Neural progenitor cell (in vitro differentiated cells): ENCODE results near the gene MPRIP. TPM values are rescaled to one million over a fixed set of nuclear protein-coding genes. Genes with fewer than 3 reads are reported as not detected.

Experiments
- DNase-seq: peaks from one replicate; pipeline ENCODE4 v3.0.0-alpha.2; 2016; ENCODE audit warnings: low spot score
- H2AFZ ChIP-seq: fragments of 200-600 bp; sonication (generic); replicated peaks from 2 replicates; pipeline ENCODE4 v1.6.1; 2016; ENCODE audit warnings: antibody characterized with exemption
- H3F3A ChIP-seq: fragments of 200-600 bp; sonication (generic); 2 replicates; pipeline ENCODE4 v1.6.1; 2016; ENCODE audit warnings: antibody characterized with exemption, low read depth
- H3K27ac ChIP-seq: fragments of 200-600 bp; sonication (generic); 2 replicates; pipeline ENCODE4 v1.5.1; 2016; ENCODE audit warnings: mild to moderate bottlenecking
- H3K27me3 ChIP-seq: fragments of 200-600 bp; sonication (generic); 2 replicates; pipeline ENCODE4 v1.6.1; 2016; ENCODE audit warnings: mild to moderate bottlenecking, moderate library complexity
- H3K36me3 ChIP-seq: fragments of 200-600 bp; sonication (generic); 2 replicates; pipeline ENCODE4 v1.5.1; 2016
- H3K4me1 ChIP-seq: fragments of 200-600 bp; sonication (generic); 2 replicates; pipeline ENCODE4 v1.6.1; 2016; ENCODE audit warnings: mixed run types
- H3K4me2 ChIP-seq: fragments of 200-600 bp; sonication (generic); 2 replicates; pipeline ENCODE4 v1.6.1; 2016
- H3K4me3 ChIP-seq: fragments of 200-600 bp; sonication (generic); 2 replicates; pipeline ENCODE4 v1.5.1; 2016
- H3K79me2 ChIP-seq: fragments of 200-600 bp; sonication (generic); 2 replicates; pipeline ENCODE4 v1.6.1; 2016; ENCODE audit warnings: low read depth
- H3K9ac ChIP-seq: fragments of 200-600 bp; sonication (generic); 2 replicates; pipeline ENCODE4 v1.6.1; 2016
- H3K9me3 ChIP-seq: fragments of 200-600 bp; sonication (generic); 2 replicates; pipeline ENCODE4 v1.5.1; 2016; ENCODE audit warnings: low read depth
- H4K20me1 ChIP-seq: fragments of 200-600 bp; sonication (generic); 2 replicates; pipeline ENCODE4 v1.6.1; 2016; ENCODE audit warnings: low read depth
- H3K27ac Mint-ChIP-seq: 3 replicates; pipeline ENCODE4 v1.8.0; 2021; ENCODE audit warnings: mixed read lengths
- H3K27me3 Mint-ChIP-seq: 2 replicates; pipeline ENCODE4 v1.8.0; 2022; ENCODE audit warnings: low read depth, mild to moderate bottlenecking, inconsistent platforms, moderate library complexity, mixed read lengths; ENCODE audit not compliant: insufficient read depth
- H3K36me3 Mint-ChIP-seq: 3 replicates; pipeline ENCODE4 v1.8.0; 2021; ENCODE audit warnings: mixed read lengths
- H3K4me1 Mint-ChIP-seq: 3 replicates; pipeline ENCODE4 v1.8.0; 2021; ENCODE audit warnings: mixed read lengths
- H3K4me3 Mint-ChIP-seq: 3 replicates; pipeline ENCODE4 v1.8.0; 2021; ENCODE audit warnings: mild to moderate bottlenecking, moderate library complexity, mixed read lengths
- H3K9me3 Mint-ChIP-seq: 3 replicates; pipeline ENCODE4 v1.8.0; 2020; ENCODE audit warnings: mixed read lengths
- EZH2 ChIP-seq: fragments of 200-600 bp; sonication (generic); IDR thresholded peaks from 2 replicates; pipeline ENCODE4 v1.6.1; 2017; ENCODE audit warnings: antibody characterized with exemption, mild to moderate bottlenecking, moderate library complexity
- EZH2phosphoT487 ChIP-seq: fragments of 200-600 bp; sonication (generic); IDR thresholded peaks from 2 replicates; pipeline ENCODE4 v1.6.1; 2017; ENCODE audit warnings: antibody characterized with exemption
- total RNA-seq: library from RNA; depleted of rRNA; stranded (reverse); fragments of >200 nt; gene quantifications from 2 replicates; pipeline ENCODE4 v1.2.3, GENCODE V29; 2015; ENCODE audit warnings: low replicate concordance
- TF ChIP-seq, protein P1 (sequence below): fragments of 200-600 bp; sonication (generic); IDR thresholded peaks from 2 replicates; pipeline ENCODE4 v1.5.1; 2017; ENCODE audit warnings: antibody characterized with exemption, mild to moderate bottlenecking

MPRIP gene
- total RNA-seq, 1 donor from 2014 or later = 42.1 TPM

DNA sequence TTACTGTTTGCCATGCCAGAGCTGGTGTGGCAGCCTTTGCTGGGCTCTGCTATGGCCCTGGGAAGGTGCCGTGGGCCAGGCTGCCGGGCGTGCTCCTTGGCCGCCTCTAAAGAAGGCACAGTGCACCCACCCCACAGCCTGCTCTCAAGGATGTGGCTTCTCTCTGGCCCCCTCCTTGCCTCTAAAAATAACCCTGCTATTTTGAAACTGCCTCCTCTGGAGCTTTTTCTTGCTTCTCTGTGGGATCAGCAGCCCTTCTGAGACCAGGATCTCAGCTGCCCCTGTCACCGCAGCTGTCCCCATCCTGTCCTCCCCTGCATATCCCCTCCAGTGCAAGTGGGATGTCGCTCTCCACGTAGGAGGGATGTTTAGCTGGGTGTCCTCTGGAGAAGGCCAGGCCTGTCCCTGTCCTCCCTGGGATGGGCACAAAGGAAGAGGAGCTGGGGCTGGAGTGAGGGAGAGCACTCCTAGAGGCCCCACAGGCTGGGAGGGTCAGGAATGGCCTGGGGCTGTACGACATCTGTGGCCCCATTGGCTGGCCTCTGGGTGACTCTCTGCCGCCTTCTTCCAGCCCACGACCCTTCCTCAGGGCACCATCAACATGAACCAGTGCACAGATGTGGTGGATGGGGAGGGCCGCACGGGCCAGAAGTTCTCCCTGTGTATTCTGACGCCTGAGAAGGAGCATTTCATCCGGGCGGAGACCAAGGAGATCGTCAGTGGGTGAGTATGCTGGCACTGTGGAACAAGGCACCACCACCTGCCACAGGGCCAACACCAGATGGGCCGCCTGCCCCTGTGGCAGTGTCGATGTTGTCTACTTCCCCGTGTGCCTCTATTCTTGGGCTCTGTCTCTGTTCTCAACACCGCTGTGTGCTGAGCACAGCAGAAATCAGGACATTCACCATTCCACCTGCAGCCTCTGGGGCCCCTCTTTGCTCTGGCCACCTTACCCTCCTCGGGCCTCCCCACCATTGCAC is 84.2 kb downstream of the MPRIP start:
- Histone ChIP-seq H3K4me2 (no peak overlapping the region), H3K4me1 (peaks cover 14% of the 10 kb centered on the region), H3K9me3 (no peaks in the 10 kb centered on the region), H2AFZ (no peak overlapping the region), H3K79me2 (peaks cover 16% of the 10 kb centered on the region), H3K27ac (no peak overlapping the region), H3F3A (no peaks in the 10 kb centered on the region), H3K27me3 (no peaks in the 10 kb centered on the region), H3K36me3 (no peaks in the 10 kb centered on the region), H4K20me1 (peaks cover 27% of the 10 kb centered on the region), H3K4me3 (no peak overlapping the region), H3K9ac (no peak overlapping the region)
- H3K4me3 Mint-ChIP-seq = no peak overlapping the region
- H3K27me3 Mint-ChIP-seq = peaks cover 5% of the 10 kb centered on the region
- H3K27ac Mint-ChIP-seq = peak overlapping the region; percentile 91
- H3K4me1 Mint-ChIP-seq = peaks cover 34% of the 10 kb centered on the region
- H3K9me3 Mint-ChIP-seq = no peaks in the 10 kb centered on the region
- no peak for DNase-seq
- peaks cover 10% of the 10 kb centered on the region for H3K36me3 Mint-ChIP-seq
- no peak for TF ChIP-seq EZH2phosphoT487
- TF ChIP-seq EZH2 = no peak
- TF ChIP-seq, protein P1, sequence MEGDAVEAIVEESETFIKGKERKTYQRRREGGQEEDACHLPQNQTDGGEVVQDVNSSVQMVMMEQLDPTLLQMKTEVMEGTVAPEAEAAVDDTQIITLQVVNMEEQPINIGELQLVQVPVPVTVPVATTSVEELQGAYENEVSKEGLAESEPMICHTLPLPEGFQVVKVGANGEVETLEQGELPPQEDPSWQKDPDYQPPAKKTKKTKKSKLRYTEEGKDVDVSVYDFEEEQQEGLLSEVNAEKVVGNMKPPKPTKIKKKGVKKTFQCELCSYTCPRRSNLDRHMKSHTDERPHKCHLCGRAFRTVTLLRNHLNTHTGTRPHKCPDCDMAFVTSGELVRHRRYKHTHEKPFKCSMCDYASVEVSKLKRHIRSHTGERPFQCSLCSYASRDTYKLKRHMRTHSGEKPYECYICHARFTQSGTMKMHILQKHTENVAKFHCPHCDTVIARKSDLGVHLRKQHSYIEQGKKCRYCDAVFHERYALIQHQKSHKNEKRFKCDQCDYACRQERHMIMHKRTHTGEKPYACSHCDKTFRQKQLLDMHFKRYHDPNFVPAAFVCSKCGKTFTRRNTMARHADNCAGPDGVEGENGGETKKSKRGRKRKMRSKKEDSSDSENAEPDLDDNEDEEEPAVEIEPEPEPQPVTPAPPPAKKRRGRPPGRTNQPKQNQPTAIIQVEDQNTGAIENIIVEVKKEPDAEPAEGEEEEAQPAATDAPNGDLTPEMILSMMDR = no peak

DNA sequence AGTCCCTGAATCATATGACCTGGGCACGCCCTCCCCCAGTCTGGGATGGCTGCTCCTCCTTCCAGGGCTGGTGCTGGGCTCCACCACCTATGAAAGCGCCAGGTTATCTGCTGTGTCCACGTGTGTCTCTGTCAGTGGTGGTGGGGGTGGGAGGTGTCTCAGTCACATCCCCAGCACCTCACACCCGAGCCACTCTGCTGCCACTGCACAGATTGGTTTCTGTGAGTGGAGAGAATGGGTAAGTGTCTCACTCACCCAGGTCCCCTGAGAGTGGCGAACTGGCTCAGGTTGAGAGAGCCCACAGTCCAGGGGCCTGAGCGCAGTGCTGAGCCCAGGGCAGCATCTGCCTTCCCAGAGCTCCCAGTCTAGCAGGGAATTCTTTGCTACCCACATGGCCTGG is 84.9 kb downstream of the MPRIP start:
- no peaks in the 10 kb centered on the region for H3K9me3 ChIP-seq
- H3K27me3 ChIP-seq = no peaks in the 10 kb centered on the region
- H4K20me1 ChIP-seq = peaks cover 23% of the 10 kb centered on the region
- TF ChIP-seq, protein P1 = no peak
- no peak overlapping the region for H3K9ac ChIP-seq
- no peak overlapping the region for H2AFZ ChIP-seq
- no peak for DNase-seq
- no peak overlapping the region for H3K27ac Mint-ChIP-seq
- no peak overlapping the region for H3K27ac ChIP-seq
- H3F3A ChIP-seq = peaks cover under 1% of the 10 kb centered on the region
- H3K27me3 Mint-ChIP-seq = peaks cover 5% of the 10 kb centered on the region
- peaks cover 22% of the 10 kb centered on the region for H3K4me1 ChIP-seq
- peaks cover 10% of the 10 kb centered on the region for H3K36me3 Mint-ChIP-seq
- H3K36me3 ChIP-seq = no peaks in the 10 kb centered on the region
- H3K79me2 ChIP-seq = peaks cover 10% of the 10 kb centered on the region
- H3K9me3 Mint-ChIP-seq = no peaks in the 10 kb centered on the region
- no peak overlapping the region for H3K4me3 ChIP-seq
- peaks cover 40% of the 10 kb centered on the region for H3K4me1 Mint-ChIP-seq
- no peak overlapping the region for H3K4me2 ChIP-seq
- no peak overlapping the region for H3K4me3 Mint-ChIP-seq

DNA sequence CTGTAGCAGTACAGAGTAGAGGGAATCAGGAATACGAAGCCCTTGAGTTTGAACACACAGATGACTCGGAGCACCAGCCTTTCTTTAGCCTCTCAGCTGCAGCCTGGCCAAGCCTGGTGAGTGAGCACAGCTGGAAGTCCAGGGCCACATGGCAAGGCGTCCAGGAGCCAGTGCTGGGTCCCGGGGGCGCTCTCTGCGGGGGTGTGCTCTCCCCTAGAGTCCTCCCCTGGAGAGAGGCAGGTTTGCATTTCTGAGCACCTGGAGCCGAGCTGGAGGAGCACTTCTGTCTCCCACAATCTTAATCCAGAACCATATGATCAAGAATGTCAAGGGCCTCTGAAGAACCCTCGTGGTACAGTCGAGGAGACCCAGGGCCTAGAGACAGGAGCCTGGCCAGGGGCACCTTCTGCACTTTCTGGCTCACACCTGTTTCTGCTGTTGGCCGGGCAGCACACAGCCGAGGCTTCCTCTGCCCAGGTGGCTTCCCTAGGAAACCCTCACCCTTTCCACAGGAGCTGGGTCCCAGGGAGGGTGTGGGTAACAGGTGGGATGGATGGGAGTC is 85.6 kb downstream of the MPRIP start:
- peaks cover 47% of the 10 kb centered on the region for H3K4me1 Mint-ChIP-seq
- no peak overlapping the region for H3K4me2 ChIP-seq
- H2AFZ ChIP-seq = no peak overlapping the region
- no peak overlapping the region for H3K9ac ChIP-seq
- H3K9me3 ChIP-seq = no peaks in the 10 kb centered on the region
- peaks cover 10% of the 10 kb centered on the region for H3K36me3 Mint-ChIP-seq
- peaks cover 7% of the 10 kb centered on the region for H3K79me2 ChIP-seq
- no peak overlapping the region for H3K4me3 Mint-ChIP-seq
- H3K9me3 Mint-ChIP-seq = no peaks in the 10 kb centered on the region
- peaks cover 8% of the 10 kb centered on the region for H3K27me3 Mint-ChIP-seq
- no peaks in the 10 kb centered on the region for H3K36me3 ChIP-seq
- H3F3A ChIP-seq = peaks cover 7% of the 10 kb centered on the region
- no peak overlapping the region for H3K27ac Mint-ChIP-seq
- no peak overlapping the region for H3K4me3 ChIP-seq
- no peak for DNase-seq
- TF ChIP-seq, protein P1 = no peak
- TF ChIP-seq EZH2 (no peak), EZH2phosphoT487 (no peak)
- peaks cover 28% of the 10 kb centered on the region for H3K4me1 ChIP-seq
- H4K20me1 ChIP-seq = peaks cover 28% of the 10 kb centered on the region
- H3K27me3 ChIP-seq = no peaks in the 10 kb centered on the region
- no peak overlapping the region for H3K27ac ChIP-seq
